Tibial artery (tissue), 4 donors: ENCODE data around the gene CYP27A1.
A peak's percentile ranks its signal among the peaks of the same experiment; 100 is the strongest.

Experiments
- DNase-seq, 2 donors: peaks; one replicate each; pipeline ENCODE4 v3.0.0-alpha.2; 2019
- H3K27ac ChIP-seq, 2 donors: fragments of 200-600 bp; sonication (generic) in 1 of 2; 1 replicate in 1 of 2; 2 replicates in 1 of 2; pipeline ENCODE4 v1.5.1; 2018 to 2019; ENCODE audit warnings: mild to moderate bottlenecking in 1 of 2
- H3K27me3 ChIP-seq, 2 donors: fragments of 200-600 bp; sonication (generic) in 1 of 2; one replicate each; pipeline versions ENCODE4 v1.5.1 to v1.6.0; 2016 to 2019
- H3K36me3 ChIP-seq, 3 donors: fragments of 200-600 bp; sonication (generic) in 2 of 3; one replicate each; pipeline ENCODE4 v1.5.1; 2016 to 2019; ENCODE audit warnings: mild to moderate bottlenecking in 2 of 3
- H3K4me1 ChIP-seq, 4 donors: fragments of 200-600 bp; sonication (generic) in 2 of 4; 1 replicate in 3 of 4; 2 replicates in 1 of 4; pipeline ENCODE4 v1.5.1; 2016 to 2019
- H3K4me3 ChIP-seq, 2 donors: fragments of 200-600 bp; sonication (generic) in 1 of 2; 1 replicate in 1 of 2; 2 replicates in 1 of 2; pipeline ENCODE4 v1.5.1; 2018 to 2019; ENCODE audit warnings: mild to moderate bottlenecking in 2 of 2
- H3K9me3 ChIP-seq, 3 donors: fragments of 200-600 bp; sonication (generic) in 1 of 3; one replicate each; pipeline ENCODE4 v1.5.1; 2016 to 2019
- intact Hi-C: fragments of 100-400 bp; cut with DNase I; formaldehyde crosslinking; loops from one replicate; pipeline ENCODE4 v1.15.0; 2023; ENCODE audit warnings: low total_unique reads
- TF ChIP-seq, protein P1 (sequence below), 2 experiments: fragments of 200-600 bp in 1 of 2; fragments of 450-650 bp in 1 of 2; IDR thresholded peaks; one replicate each; pipeline ENCODE4 v1.5.1; 2017 to 2019; ENCODE audit warnings: antibody characterized with exemption in 2 of 2, mild to moderate bottlenecking in 1 of 2, moderate library complexity in 1 of 2

The CYP27A1 gene

DNA sequence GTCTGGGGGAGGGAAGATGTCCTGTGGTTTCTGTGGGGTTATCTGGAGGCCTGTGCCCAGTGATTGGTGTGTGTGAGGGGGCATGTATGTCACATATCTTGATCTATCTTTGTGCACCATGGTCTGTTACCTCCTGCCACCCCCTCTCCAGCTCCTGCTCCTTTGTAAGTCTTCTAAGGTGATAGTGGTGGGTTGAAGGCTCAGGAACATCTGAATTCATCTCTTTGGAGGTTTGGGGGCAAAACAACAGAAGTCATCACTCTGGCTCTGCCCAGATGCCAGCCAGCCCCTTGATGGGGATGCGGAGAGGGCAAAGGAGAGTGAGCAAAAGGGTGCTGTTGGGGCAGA, 74.9 kb downstream of the CYP27A1 start:
- intact Hi-C loops = no loop called here
- Histone ChIP-seq H3K36me3 (no peaks in the 10 kb centered on the region), H3K9me3 (no peaks in the 10 kb centered on the region), H3K27ac (no peak overlapping the region), H3K4me3 (no peak overlapping the region), H3K27me3 (peaks cover 0 to 94% of the 10 kb centered on the region in 2 donors), H3K4me1 (peaks cover 0 to 25% (median 23%) of the 10 kb centered on the region in 4 donors)
- TF ChIP-seq, protein P1, sequence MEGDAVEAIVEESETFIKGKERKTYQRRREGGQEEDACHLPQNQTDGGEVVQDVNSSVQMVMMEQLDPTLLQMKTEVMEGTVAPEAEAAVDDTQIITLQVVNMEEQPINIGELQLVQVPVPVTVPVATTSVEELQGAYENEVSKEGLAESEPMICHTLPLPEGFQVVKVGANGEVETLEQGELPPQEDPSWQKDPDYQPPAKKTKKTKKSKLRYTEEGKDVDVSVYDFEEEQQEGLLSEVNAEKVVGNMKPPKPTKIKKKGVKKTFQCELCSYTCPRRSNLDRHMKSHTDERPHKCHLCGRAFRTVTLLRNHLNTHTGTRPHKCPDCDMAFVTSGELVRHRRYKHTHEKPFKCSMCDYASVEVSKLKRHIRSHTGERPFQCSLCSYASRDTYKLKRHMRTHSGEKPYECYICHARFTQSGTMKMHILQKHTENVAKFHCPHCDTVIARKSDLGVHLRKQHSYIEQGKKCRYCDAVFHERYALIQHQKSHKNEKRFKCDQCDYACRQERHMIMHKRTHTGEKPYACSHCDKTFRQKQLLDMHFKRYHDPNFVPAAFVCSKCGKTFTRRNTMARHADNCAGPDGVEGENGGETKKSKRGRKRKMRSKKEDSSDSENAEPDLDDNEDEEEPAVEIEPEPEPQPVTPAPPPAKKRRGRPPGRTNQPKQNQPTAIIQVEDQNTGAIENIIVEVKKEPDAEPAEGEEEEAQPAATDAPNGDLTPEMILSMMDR (IDR thresholded peaks at IDR 0.05) = no peak
- DNase-seq = peak in 1 of 2 donors; percentile 34

DNA sequence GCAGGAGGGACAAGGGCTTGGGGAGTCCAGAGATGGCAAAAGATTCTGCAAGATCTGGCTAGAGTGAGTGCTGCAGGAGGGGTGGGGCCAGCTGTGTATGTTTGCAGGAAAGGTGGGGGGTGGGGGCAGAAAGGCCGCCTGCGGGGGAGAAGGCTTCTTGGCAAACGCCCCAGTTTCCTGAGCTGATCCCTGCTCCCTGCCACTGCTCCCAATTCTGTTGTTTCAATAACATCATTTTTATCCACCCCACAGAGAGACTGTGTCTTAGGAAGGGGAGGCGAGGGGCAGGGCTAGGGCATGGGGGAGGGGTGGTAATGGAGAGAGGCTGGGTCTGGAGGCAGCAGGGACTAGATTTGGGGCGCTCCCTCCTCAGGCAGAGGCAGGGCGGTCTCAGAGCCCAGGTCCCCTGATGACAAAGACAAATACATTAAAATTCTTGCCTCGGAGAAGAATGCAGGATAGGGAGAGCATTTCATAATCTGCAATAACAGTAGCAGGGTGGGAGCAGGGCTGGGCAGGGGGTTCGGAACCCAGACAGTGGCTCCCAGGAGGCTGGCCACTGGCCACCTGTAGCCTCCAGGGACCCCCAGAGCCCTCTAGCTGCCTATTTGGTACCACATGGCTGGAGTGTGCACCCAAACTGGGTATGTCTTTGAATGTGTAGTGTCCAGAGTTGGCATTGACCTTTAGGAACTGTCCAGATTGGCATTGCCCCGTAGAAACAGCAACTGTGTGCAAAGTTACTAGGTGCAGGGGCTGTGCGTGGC, 75.6 kb downstream of the CYP27A1 start:
- peaks cover 0 to 25% (median 23%) of the 10 kb centered on the region in 4 donors for H3K4me1 ChIP-seq
- no peak for DNase-seq
- intact Hi-C loops = no loop called here
- TF ChIP-seq, protein P1 (IDR thresholded peaks at IDR 0.05) = no peak
- no peak overlapping the region for H3K4me3 ChIP-seq
- H3K27me3 ChIP-seq = peaks cover 0 to 94% of the 10 kb centered on the region in 2 donors
- H3K36me3 ChIP-seq = no peaks in the 10 kb centered on the region
- H3K9me3 ChIP-seq = no peaks in the 10 kb centered on the region
- H3K27ac ChIP-seq = no peak overlapping the region

DNA sequence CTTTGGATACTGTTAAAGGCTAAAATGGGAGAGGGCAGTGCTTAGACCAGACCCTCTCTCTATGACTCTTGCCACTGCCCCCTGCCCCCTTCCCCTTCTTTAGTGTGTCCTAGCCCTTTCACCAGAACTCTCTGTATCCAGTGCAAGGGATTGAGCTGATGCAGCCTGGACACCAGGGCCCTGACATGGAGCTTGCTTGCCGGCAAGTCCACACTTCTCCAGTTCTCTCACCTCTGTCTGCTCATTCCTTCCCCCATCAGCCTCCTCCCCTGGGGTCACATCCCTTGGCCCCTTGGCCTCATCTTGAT, 76.1 kb downstream of the CYP27A1 start:
- intact Hi-C loops = no loop called here
- H3K9me3 ChIP-seq = no peaks in the 10 kb centered on the region
- DNase-seq = peak in 1 of 2 donors; percentile 46
- no peak overlapping the region for H3K4me3 ChIP-seq
- TF ChIP-seq, protein P1 (IDR thresholded peaks at IDR 0.05) = no peak
- peaks cover 0 to 94% of the 10 kb centered on the region in 2 donors for H3K27me3 ChIP-seq
- H3K4me1 ChIP-seq = peaks cover 0 to 25% (median 23%) of the 10 kb centered on the region in 4 donors
- no peak overlapping the region for H3K27ac ChIP-seq
- H3K36me3 ChIP-seq = no peaks in the 10 kb centered on the region

DNA sequence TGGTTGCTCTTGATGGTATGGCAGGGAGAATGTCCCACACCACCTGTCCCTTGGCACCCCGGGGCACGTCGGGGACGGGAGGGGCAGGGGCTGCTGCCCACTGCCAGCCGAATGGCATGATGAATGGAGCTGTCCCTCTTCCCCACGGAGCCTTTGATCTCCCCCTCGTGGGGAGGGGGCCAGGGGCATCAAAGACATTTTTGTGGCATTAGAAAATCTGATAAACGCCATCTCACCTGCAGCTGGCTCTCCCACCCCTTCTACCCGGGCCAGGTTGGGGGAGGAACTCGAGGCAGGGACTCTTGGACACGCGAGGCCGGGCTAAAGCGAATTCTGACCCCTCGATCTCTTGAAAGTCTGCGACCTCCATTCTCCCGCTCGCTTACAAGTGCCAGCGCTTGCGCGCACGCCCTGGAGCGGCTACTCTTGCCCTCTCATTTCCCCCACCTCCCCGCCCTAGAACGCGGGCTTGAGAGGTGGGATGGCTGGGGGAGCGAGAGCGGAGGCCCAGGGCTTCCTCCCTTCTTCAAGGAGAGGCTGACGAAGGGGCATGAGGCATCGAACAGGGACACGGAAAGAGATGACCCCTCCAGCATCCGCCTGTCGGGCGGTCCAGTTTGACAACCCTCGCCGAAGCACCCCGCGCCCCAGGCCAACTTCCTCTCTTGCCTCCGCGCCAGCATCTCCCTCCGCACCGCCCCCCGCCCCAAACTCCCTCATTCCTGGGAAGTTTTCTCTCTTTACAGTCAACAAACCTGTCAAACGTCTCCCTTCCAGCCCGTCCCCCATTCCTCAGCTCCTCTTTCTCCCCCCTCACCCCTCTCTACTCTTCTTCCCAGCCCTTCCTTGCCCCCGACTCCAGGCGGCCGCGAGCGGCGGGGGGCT, 77.0 kb downstream of the CYP27A1 start:
- H3K4me3 ChIP-seq = peak overlapping the region; percentile 34 to 47
- H3K4me1 ChIP-seq = peaks cover 0 to 25% (median 23%) of the 10 kb centered on the region in 4 donors
- no peak overlapping the region for H3K27ac ChIP-seq
- TF ChIP-seq, protein P1 (IDR thresholded peaks at IDR 0.05) = no peak
- no peaks in the 10 kb centered on the region for H3K9me3 ChIP-seq
- intact Hi-C loops = no loop called here
- peaks cover 0 to 94% of the 10 kb centered on the region in 2 donors for H3K27me3 ChIP-seq
- DNase-seq = peak in 1 of 2 donors; percentile 55
- no peaks in the 10 kb centered on the region for H3K36me3 ChIP-seq

DNA sequence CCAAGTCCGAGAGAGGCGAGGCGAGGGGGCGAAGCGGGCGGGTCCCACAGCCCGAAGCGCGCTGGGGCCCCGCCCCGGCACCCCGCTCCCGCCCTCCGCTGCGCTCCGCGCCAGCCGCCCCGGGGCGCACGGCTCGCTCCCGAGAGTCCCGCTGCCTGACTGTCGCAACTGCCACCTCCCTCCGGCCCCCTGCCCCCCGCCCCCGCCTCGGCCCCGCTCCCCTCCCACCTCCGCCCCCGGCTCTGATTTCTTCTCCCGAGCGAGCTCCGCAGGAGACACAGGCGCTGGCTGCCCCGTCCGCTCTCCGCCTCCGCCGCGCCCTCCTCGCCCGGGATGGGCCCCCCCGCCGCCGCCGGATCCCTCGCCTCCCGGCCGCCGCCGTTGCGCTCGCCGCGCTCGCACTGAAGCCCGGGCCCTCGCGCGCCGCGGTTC, 77.6 kb downstream of the CYP27A1 start, which contains the start of gene WNT6:
Gene WNT6 (plus strand): TSS at position 250 of the 432 bp plus-strand sequence. CDS start 233 bp downstream, outside the sequence.
- Histone ChIP-seq H3K27me3 (peaks cover 0 to 96% of the 10 kb centered on the region in 2 donors), H3K4me1 (peaks cover 0 to 25% (median 23%) of the 10 kb centered on the region in 4 donors), H3K4me3 (peak within 1 kb of the TSS; percentile 34 to 47), H3K27ac (no peak within 1 kb of the TSS), H3K36me3 (no peaks in the 10 kb centered on the region), H3K9me3 (no peaks in the 10 kb centered on the region)
- TF ChIP-seq, protein P1 (IDR thresholded peaks at IDR 0.05) = no peak
- intact Hi-C loops = no loop called here
- DNase-seq = peak in 1 of 2 donors; percentile 40
